Osteocyte (in vitro differentiated cells): Measurements from ENCODE around the gene SEMA4C. TPM values are rescaled to one million over a fixed set of nuclear protein-coding genes. Genes with fewer than 3 reads are reported as not detected.

ENCODE experiments used
- DNase-seq: peaks from one replicate; pipeline ENCODE4 v3.0.0; 2021; ENCODE audit warnings: mixed read lengths; ENCODE audit not compliant: unreplicated experiment; ENCODE audit errors: extremely low spot score
- H3K27ac Mint-ChIP-seq: one replicate; pipeline ENCODE4 v1.8.0; 2021; ENCODE audit warnings: mild to moderate bottlenecking, mixed read lengths; ENCODE audit not compliant: unreplicated experiment
- H3K27me3 Mint-ChIP-seq: one replicate; pipeline ENCODE4 v1.8.0; 2021; ENCODE audit warnings: mixed read lengths; ENCODE audit not compliant: unreplicated experiment
- H3K36me3 Mint-ChIP-seq: one replicate; pipeline ENCODE4 v1.8.0; 2021; ENCODE audit warnings: mixed read lengths; ENCODE audit not compliant: unreplicated experiment
- H3K4me1 Mint-ChIP-seq: one replicate; pipeline ENCODE4 v1.8.0; 2021; ENCODE audit warnings: mixed read lengths; ENCODE audit not compliant: unreplicated experiment
- H3K4me3 Mint-ChIP-seq: one replicate; pipeline ENCODE4 v1.8.0; 2021; ENCODE audit warnings: mild to moderate bottlenecking, moderate library complexity, mixed read lengths; ENCODE audit not compliant: unreplicated experiment
- H3K9me3 Mint-ChIP-seq: one replicate; pipeline ENCODE4 v1.8.0; 2021; ENCODE audit warnings: mixed read lengths; ENCODE audit not compliant: unreplicated experiment
- CTCF ChIP-seq: fragments of 200-600 bp; sonication (generic); IDR thresholded peaks from 2 replicates; pipeline ENCODE4 v1.5.0; 2021; ENCODE audit warnings: antibody characterized with exemption, mild to moderate bottlenecking, moderate library complexity
- total RNA-seq: library from RNA; stranded (reverse); gene quantifications from 2 replicates; pipeline ENCODE4 v1.2.1, GENCODE V29; 2021

The SEMA4C gene
- total RNA-seq, 1 donor from 2014 or later: 33.8 TPM

GRCh38 chr2:96916156-96916630, 46.3 kb upstream of the SEMA4C start:
- DNase-seq: no peak
- TF ChIP-seq CTCF: peak; percentile 47

GRCh38 chr2:96914332-96914731, 44.5 kb upstream of the SEMA4C start:
- DNase-seq: no peak

More at GRCh38 chr2:96916156-96916630, 46.3 kb upstream of the SEMA4C start:
- Mint-ChIP-seq H3K4me1 (peaks cover 9% of the 10 kb centered on the region), H3K27me3 (peaks cover 60% of the 10 kb centered on the region), H3K27ac (no peak overlapping the region), H3K9me3 (no peaks in the 10 kb centered on the region), H3K36me3 (no peaks in the 10 kb centered on the region), H3K4me3 (peak overlapping the region; percentile 10)

GRCh38 chr2:96913398-96914202, 43.7 kb upstream of the SEMA4C start:
- H3K27ac Mint-ChIP-seq: no peak overlapping the region

More at GRCh38 chr2:96914332-96914731, 44.5 kb upstream of the SEMA4C start:
- Mint-ChIP-seq H3K27me3 (peaks cover 49% of the 10 kb centered on the region), H3K27ac (no peak overlapping the region), H3K9me3 (no peaks in the 10 kb centered on the region), H3K4me1 (peaks cover 9% of the 10 kb centered on the region), H3K36me3 (no peaks in the 10 kb centered on the region), H3K4me3 (no peak overlapping the region)
- no peak for TF ChIP-seq CTCF

GRCh38 chr2:96913117-96913397, 43.2 kb upstream of the SEMA4C start:
- no peak overlapping the region for H3K27ac Mint-ChIP-seq
- H3K4me1 Mint-ChIP-seq: peaks cover 10% of the 10 kb centered on the region
- H3K9me3 Mint-ChIP-seq: no peaks in the 10 kb centered on the region
- no peak for DNase-seq
- no peak overlapping the region for H3K4me3 Mint-ChIP-seq
- peaks cover 43% of the 10 kb centered on the region for H3K27me3 Mint-ChIP-seq
- no peak for TF ChIP-seq CTCF
- no peaks in the 10 kb centered on the region for H3K36me3 Mint-ChIP-seq

More at GRCh38 chr2:96913398-96914202, 43.7 kb upstream of the SEMA4C start:
- no peaks in the 10 kb centered on the region for H3K9me3 Mint-ChIP-seq
- no peak for DNase-seq
- no peak for TF ChIP-seq CTCF
- H3K36me3 Mint-ChIP-seq: no peaks in the 10 kb centered on the region
- H3K27me3 Mint-ChIP-seq: peaks cover 43% of the 10 kb centered on the region
- no peak overlapping the region for H3K4me3 Mint-ChIP-seq
- peaks cover 10% of the 10 kb centered on the region for H3K4me1 Mint-ChIP-seq

GRCh38 chr2:96912346-96913116, 42.7 kb upstream of the SEMA4C start:
- no peak for DNase-seq
- Mint-ChIP-seq H3K4me1 (peaks cover 14% of the 10 kb centered on the region), H3K36me3 (no peaks in the 10 kb centered on the region), H3K27me3 (peaks cover 41% of the 10 kb centered on the region), H3K4me3 (no peak overlapping the region), H3K9me3 (no peaks in the 10 kb centered on the region), H3K27ac (no peak overlapping the region)
- TF ChIP-seq CTCF: no peak
